ENCODE measurements around the gene MYZAP.

Gene MYZAP

DNA sequence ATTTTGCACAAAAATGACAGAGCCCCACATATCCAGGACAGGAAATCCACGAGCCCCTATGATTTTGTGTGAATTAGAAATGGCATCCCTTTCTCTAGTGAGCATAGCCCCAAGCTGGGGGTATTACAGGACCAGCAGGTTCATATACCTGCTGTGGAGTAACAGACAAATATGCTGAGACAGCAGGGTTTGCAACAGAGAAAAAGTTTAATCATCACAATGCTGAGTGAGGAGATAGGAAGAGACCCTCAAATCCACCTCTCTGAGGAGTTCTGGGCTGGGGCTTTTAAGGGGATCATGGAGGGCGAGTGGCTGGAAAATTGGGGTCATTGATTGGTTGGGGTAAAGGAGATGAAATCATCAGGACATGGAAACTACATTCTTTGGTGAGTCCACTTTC lies 8.4 kb upstream of the MYZAP start:
- Histone ChIP-seq H2AK5ac (ENCODE audit: low read length, severe bottlenecking) (no peak overlapping the region), H3K14ac (ENCODE audit: low read length in 2 of 2) (no peak overlapping the region), H3K23ac (ENCODE audit: low read length in 2 of 2) (no peak overlapping the region), H3K27me3 (ENCODE audit: control insufficient read depth in 1 of 2, insufficient read depth in 1 of 2, low read length in 2 of 2) (peaks cover 49 to 57% of the 10 kb centered on the region in 2 experiments), H2BK12ac (ENCODE audit: low read length in 2 of 2) (no peak overlapping the region), H3K18ac (ENCODE audit: low read depth in 1 of 2, low read length in 2 of 2) (no peak overlapping the region), H3K9ac (ENCODE audit: low read length) (no peak overlapping the region), H3K4me1 (ENCODE audit: control insufficient read depth, insufficient read depth, low read depth, low read length) (no peaks in the 10 kb centered on the region), H3K4ac (ENCODE audit: low read depth in 1 of 2, low read length in 2 of 2) (no peak overlapping the region), H2BK5ac (ENCODE audit: low read depth, low read length, poor library complexity, severe bottlenecking) (no peak overlapping the region), H2BK120ac (ENCODE audit: low read depth, low read length) (no peak overlapping the region), H3K27ac (ENCODE audit: low read length, poor library complexity, severe bottlenecking) (no peak overlapping the region), H3K79me1 (replicated peaks; ENCODE audit: low read length, poor library complexity, severe bottlenecking) (no peaks in the 10 kb centered on the region), H3K4me3 (ENCODE audit: insufficient read depth in 1 of 2, low read depth in 1 of 2, low read length in 2 of 2) (no peak overlapping the region), H3K4me2 (ENCODE audit: low read length, poor library complexity, severe bottlenecking) (no peak overlapping the region), H4K91ac (ENCODE audit: low read length) (no peak overlapping the region), H3K9me3 (ENCODE audit: control insufficient read depth, low read length) (peaks cover 13% of the 10 kb centered on the region), H4K8ac (ENCODE audit: low read length) (no peak overlapping the region), H2BK15ac (ENCODE audit: low read depth, poor library complexity, severe bottlenecking) (no peak overlapping the region), H3K36me3 (ENCODE audit: control insufficient read depth in 1 of 2, insufficient read depth in 2 of 2, low read depth in 1 of 2, low read length in 2 of 2) (no peaks in the 10 kb centered on the region), H2AFZ (ENCODE audit: low read depth, low read length) (no peak overlapping the region)
- DNase-seq = no peak
- WGBS = 64% methylated on average over 2 of the region's 2 CpGs

DNA sequence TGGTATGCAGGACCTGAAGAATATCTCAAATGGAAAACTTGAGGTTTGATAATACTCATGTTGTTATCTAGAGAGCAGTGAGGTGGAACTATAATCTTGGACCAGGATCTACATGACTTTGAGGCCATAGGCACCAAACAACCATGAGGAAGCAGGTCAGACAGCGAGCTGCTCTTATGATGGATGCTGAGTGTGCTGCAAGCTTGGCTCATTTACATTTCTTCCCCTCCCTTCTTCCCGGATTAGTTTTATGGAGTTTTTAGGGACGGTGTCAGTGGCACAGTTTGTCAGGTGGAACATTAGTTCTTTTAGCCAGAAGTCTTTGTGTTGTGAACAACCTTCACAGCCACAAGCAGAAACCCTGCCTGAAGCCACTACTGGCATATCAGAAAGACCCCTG lies 8.0 kb upstream of the MYZAP start:
- Histone ChIP-seq H3K23ac (ENCODE audit: low read length in 2 of 2) (no peak overlapping the region), H2BK5ac (ENCODE audit: low read depth, low read length, poor library complexity, severe bottlenecking) (no peak overlapping the region), H4K8ac (ENCODE audit: low read length) (no peak overlapping the region), H3K4me2 (ENCODE audit: low read length, poor library complexity, severe bottlenecking) (no peak overlapping the region), H3K9ac (ENCODE audit: low read length) (no peak overlapping the region), H2AFZ (ENCODE audit: low read depth, low read length) (no peak overlapping the region), H2BK120ac (ENCODE audit: low read depth, low read length) (no peak overlapping the region), H2BK15ac (ENCODE audit: low read depth, poor library complexity, severe bottlenecking) (no peak overlapping the region), H3K18ac (ENCODE audit: low read depth in 1 of 2, low read length in 2 of 2) (no peak overlapping the region), H3K4me3 (ENCODE audit: insufficient read depth in 1 of 2, low read depth in 1 of 2, low read length in 2 of 2) (no peak overlapping the region), H2AK5ac (ENCODE audit: low read length, severe bottlenecking) (no peak overlapping the region), H3K27ac (ENCODE audit: low read length, poor library complexity, severe bottlenecking) (no peak overlapping the region), H3K14ac (ENCODE audit: low read length in 2 of 2) (no peak overlapping the region), H3K9me3 (ENCODE audit: control insufficient read depth, low read length) (peaks cover 13% of the 10 kb centered on the region), H4K91ac (ENCODE audit: low read length) (no peak overlapping the region), H3K4ac (ENCODE audit: low read depth in 1 of 2, low read length in 2 of 2) (no peak overlapping the region), H3K79me1 (replicated peaks; ENCODE audit: low read length, poor library complexity, severe bottlenecking) (no peaks in the 10 kb centered on the region), H3K4me1 (ENCODE audit: control insufficient read depth, insufficient read depth, low read depth, low read length) (no peaks in the 10 kb centered on the region), H2BK12ac (ENCODE audit: low read length in 2 of 2) (no peak overlapping the region), H3K36me3 (ENCODE audit: control insufficient read depth in 1 of 2, insufficient read depth in 2 of 2, low read depth in 1 of 2, low read length in 2 of 2) (no peaks in the 10 kb centered on the region), H3K27me3 (ENCODE audit: control insufficient read depth in 1 of 2, insufficient read depth in 1 of 2, low read length in 2 of 2) (peaks cover 45 to 59% of the 10 kb centered on the region in 2 experiments)
- 83% methylated on average over 1 of the region's 3 CpGs for WGBS
- no peak for DNase-seq

DNA sequence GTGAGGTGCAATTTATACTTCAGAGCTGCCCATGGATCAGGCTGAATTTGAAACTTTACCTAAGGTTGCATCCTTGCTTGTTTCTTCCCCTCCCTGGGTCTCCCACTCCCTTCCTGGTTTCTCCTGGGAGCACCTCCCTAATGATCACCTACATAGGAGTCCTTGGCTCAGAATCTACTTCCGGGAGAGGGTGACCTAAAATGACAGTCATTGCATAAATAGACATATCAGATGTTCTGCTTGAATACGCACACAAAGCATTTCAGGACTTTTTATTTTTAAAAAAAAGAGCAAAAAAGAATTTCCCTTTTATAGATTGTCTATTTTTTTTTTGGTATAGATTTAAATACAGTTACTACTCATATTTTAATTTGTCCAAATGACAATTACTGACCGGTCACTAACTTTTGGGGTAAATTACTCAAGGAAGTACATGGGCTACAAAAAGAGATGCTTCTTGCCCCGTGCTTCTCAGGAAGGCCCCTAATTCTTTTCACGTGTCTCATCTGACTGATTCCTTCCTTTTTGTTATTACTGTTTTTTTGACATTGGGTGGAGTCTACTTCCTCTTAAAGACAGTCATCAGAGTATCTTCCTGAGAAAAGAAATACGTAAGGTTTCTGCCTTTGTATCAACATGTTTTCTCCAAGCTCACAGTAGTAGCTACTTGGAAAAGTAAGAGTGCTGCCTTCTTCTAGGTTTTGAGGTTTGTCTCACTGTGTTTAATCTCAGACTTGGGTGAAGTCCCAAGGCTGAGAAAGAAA lies 4.9 kb upstream of the MYZAP start:
- Histone ChIP-seq H3K14ac (ENCODE audit: low read length in 2 of 2) (no peak overlapping the region), H3K23ac (ENCODE audit: low read length in 2 of 2) (no peak overlapping the region), H2BK120ac (ENCODE audit: low read depth, low read length) (no peak overlapping the region), H3K27ac (ENCODE audit: low read length, poor library complexity, severe bottlenecking) (no peak overlapping the region), H4K91ac (ENCODE audit: low read length) (no peak overlapping the region), H2BK5ac (ENCODE audit: low read depth, low read length, poor library complexity, severe bottlenecking) (no peak overlapping the region), H3K27me3 (ENCODE audit: control insufficient read depth in 1 of 2, insufficient read depth in 1 of 2, low read length in 2 of 2) (peaks cover 22 to 63% of the 10 kb centered on the region in 2 experiments), H2AK5ac (ENCODE audit: low read length, severe bottlenecking) (no peak overlapping the region), H3K4me3 (ENCODE audit: insufficient read depth in 1 of 2, low read depth in 1 of 2, low read length in 2 of 2) (no peak overlapping the region), H4K8ac (ENCODE audit: low read length) (no peak overlapping the region), H3K9ac (ENCODE audit: low read length) (no peak overlapping the region), H3K9me3 (ENCODE audit: control insufficient read depth, low read length) (peaks cover 13% of the 10 kb centered on the region), H3K4ac (ENCODE audit: low read depth in 1 of 2, low read length in 2 of 2) (no peak overlapping the region), H3K79me1 (replicated peaks; ENCODE audit: low read length, poor library complexity, severe bottlenecking) (no peaks in the 10 kb centered on the region), H3K4me1 (ENCODE audit: control insufficient read depth, insufficient read depth, low read depth, low read length) (peaks cover 5% of the 10 kb centered on the region), H3K18ac (ENCODE audit: low read depth in 1 of 2, low read length in 2 of 2) (no peak overlapping the region), H3K36me3 (ENCODE audit: control insufficient read depth in 1 of 2, insufficient read depth in 2 of 2, low read depth in 1 of 2, low read length in 2 of 2) (no peaks in the 10 kb centered on the region), H2BK12ac (ENCODE audit: low read length in 2 of 2) (no peak overlapping the region), H3K4me2 (ENCODE audit: low read length, poor library complexity, severe bottlenecking) (no peak overlapping the region), H2AFZ (ENCODE audit: low read depth, low read length) (no peak overlapping the region), H2BK15ac (ENCODE audit: low read depth, poor library complexity, severe bottlenecking) (no peak overlapping the region)
- DNase-seq = no peak
- WGBS = 98% methylated on average over 4 of the region's 6 CpGs

DNA sequence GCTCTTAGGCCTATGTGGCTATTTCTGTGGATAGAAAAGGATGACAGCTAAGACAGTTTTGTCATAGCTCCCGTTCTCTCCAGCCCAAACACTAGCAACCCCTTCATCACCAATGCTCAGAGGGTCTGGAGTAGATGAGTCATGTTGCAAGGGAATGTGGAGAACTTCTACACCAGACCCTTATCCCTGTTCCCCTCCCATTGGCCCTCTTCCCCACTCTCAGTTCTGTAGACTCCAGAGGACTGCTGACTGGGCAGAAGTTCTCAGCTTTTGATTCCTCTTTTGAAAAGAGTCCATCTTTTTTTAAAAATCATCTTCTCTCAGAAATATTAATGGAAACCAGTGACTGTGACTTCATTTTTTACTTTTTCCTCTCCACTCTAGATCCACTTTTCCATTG lies 2.4 kb upstream of the MYZAP start:
- Histone ChIP-seq H3K36me3 (ENCODE audit: control insufficient read depth in 1 of 2, insufficient read depth in 2 of 2, low read depth in 1 of 2, low read length in 2 of 2) (no peaks in the 10 kb centered on the region), H3K9ac (ENCODE audit: low read length) (no peak overlapping the region), H2AK5ac (ENCODE audit: low read length, severe bottlenecking) (no peak overlapping the region)

More for the DNA sequence above, 2.4 kb upstream of the MYZAP start:
- no peak overlapping the region for H3K4me3 ChIP-seq (ENCODE audit: insufficient read depth in 1 of 2, low read depth in 1 of 2, low read length in 2 of 2)
- H3K4me1 ChIP-seq (ENCODE audit: control insufficient read depth, insufficient read depth, low read depth, low read length) = peaks cover 7% of the 10 kb centered on the region
- no peak overlapping the region for H3K4me2 ChIP-seq (ENCODE audit: low read length, poor library complexity, severe bottlenecking)
- H2BK5ac ChIP-seq (ENCODE audit: low read depth, low read length, poor library complexity, severe bottlenecking) = no peak overlapping the region
- H4K8ac ChIP-seq (ENCODE audit: low read length) = no peak overlapping the region
- no peak for DNase-seq
- H3K27me3 ChIP-seq (ENCODE audit: control insufficient read depth in 1 of 2, insufficient read depth in 1 of 2, low read length in 2 of 2) = peaks cover 11 to 73% of the 10 kb centered on the region in 2 experiments
- H2BK12ac ChIP-seq (ENCODE audit: low read length in 2 of 2) = no peak overlapping the region
- no peak overlapping the region for H2AFZ ChIP-seq (ENCODE audit: low read depth, low read length)
- H3K4ac ChIP-seq (ENCODE audit: low read depth in 1 of 2, low read length in 2 of 2) = no peak overlapping the region
- no peak overlapping the region for H3K23ac ChIP-seq (ENCODE audit: low read length in 2 of 2)
- no CpG with 5 or more reads among the region's 1 CpG for WGBS
- H2BK15ac ChIP-seq (ENCODE audit: low read depth, poor library complexity, severe bottlenecking) = no peak overlapping the region
- no peak overlapping the region for H2BK120ac ChIP-seq (ENCODE audit: low read depth, low read length)
- H3K27ac ChIP-seq (ENCODE audit: low read length, poor library complexity, severe bottlenecking) = no peak overlapping the region
- no peaks in the 10 kb centered on the region for H3K9me3 ChIP-seq (ENCODE audit: control insufficient read depth, low read length)
- H4K91ac ChIP-seq (ENCODE audit: low read length) = no peak overlapping the region
- no peak overlapping the region for H3K14ac ChIP-seq (ENCODE audit: low read length in 2 of 2)
- no peaks in the 10 kb centered on the region for H3K79me1 ChIP-seq (replicated peaks; ENCODE audit: low read length, poor library complexity, severe bottlenecking)
- H3K18ac ChIP-seq (ENCODE audit: low read depth in 1 of 2, low read length in 2 of 2) = no peak overlapping the region

Data from mesenchymal stem cell (in vitro differentiated cells and primary cell).